IMR-90 (cell line): ENCODE data around the gene ATP1A4. TPM values are rescaled to one million over a fixed set of nuclear protein-coding genes. Genes with fewer than 3 reads are reported as not detected.

ENCODE experiments used
- ATAC-seq: fragments of 200-7000 bp; cut with Tn5 transposase; 2 replicates; pipeline ENCODE4 v1.9.1; 2020; ENCODE audit warnings: low read depth, mild to moderate bottlenecking, moderate library complexity
- BruUV-seq: library from RNA; stranded (reverse); fragments of 400-500 nt; replicated peaks from 2 replicates; lab custom pipeline; 2021; lab: Mats Ljungman, UMichigan
- CTCF ChIA-PET: fragments of 300-600 bp; formaldehyde crosslinking; extraction: SDS; loops from one replicate; lab custom pipeline; 2021; ENCODE audit warnings: antibody characterized with exemption; lab: Yijun Ruan, JAX
- POLR2A ChIA-PET: fragments of 300-600 bp; sonication (Branson Sonifier 250); formaldehyde crosslinking; loops from one replicate; lab custom pipeline; 2022; ENCODE audit warnings: antibody characterized with exemption; ENCODE audit not compliant: unreplicated experiment; lab: Charles Lee
- DNase-seq: peaks from one replicate; pipeline ENCODE4 v3.0.0; 2013
- H2AFZ ChIP-seq: replicated peaks from 2 replicates; pipeline ENCODE3; 2013; ENCODE audit warnings: low read length, mild to moderate bottlenecking; ENCODE audit not compliant: poor library complexity
- H2AK5ac ChIP-seq: 2 replicates; pipeline ENCODE4 v1.6.1; 2013; ENCODE audit warnings: low read depth, low read length, inconsistent platforms
- H2AK9ac ChIP-seq: replicated peaks from 2 replicates; pipeline ENCODE3; 2013; ENCODE audit warnings: mild to moderate bottlenecking, low read depth, low read length, moderate library complexity; ENCODE audit not compliant: poor library complexity
- H2BK120ac ChIP-seq: 2 replicates; pipeline ENCODE4 v1.6.1; 2013; ENCODE audit warnings: low read depth, low read length, inconsistent platforms
- H2BK15ac ChIP-seq: 3 replicates; pipeline ENCODE4 v1.6.1; 2013; ENCODE audit warnings: low read depth, low read length, inconsistent platforms
- H2BK20ac ChIP-seq: 2 replicates; pipeline ENCODE4 v1.6.1; 2013; ENCODE audit warnings: low read depth, mild to moderate bottlenecking, inconsistent platforms, low read length, moderate library complexity
- H2BK5ac ChIP-seq: 2 replicates; pipeline ENCODE4 v1.6.1; 2013; ENCODE audit warnings: mild to moderate bottlenecking, low read depth, low read length, inconsistent platforms; ENCODE audit not compliant: poor library complexity, severe bottlenecking
- H3K14ac ChIP-seq: replicated peaks from 2 replicates; pipeline ENCODE4 v1.6.1; 2013; ENCODE audit warnings: low read depth, low read length, inconsistent platforms
- H3K18ac ChIP-seq: 2 replicates; pipeline ENCODE4 v1.6.1; 2013; ENCODE audit warnings: low read depth, low read length, control low read depth
- H3K23ac ChIP-seq: 2 replicates; pipeline ENCODE4 v1.6.1; 2013; ENCODE audit warnings: low read depth, low read length, inconsistent platforms
- H3K27ac ChIP-seq: 2 replicates; pipeline ENCODE4 v1.5.1; 2013; ENCODE audit warnings: mild to moderate bottlenecking, control low read depth, low read length; ENCODE audit not compliant: insufficient read depth
- H3K27me3 ChIP-seq: 2 replicates; pipeline ENCODE4 v1.6.1; 2013; ENCODE audit warnings: low read length; ENCODE audit not compliant: control insufficient read depth, insufficient read depth
- H3K36me3 ChIP-seq: 2 replicates; pipeline ENCODE4 v1.6.1; 2013; ENCODE audit warnings: low read length, mixed read lengths; ENCODE audit not compliant: control insufficient read depth, insufficient read depth
- H3K4ac ChIP-seq: 2 replicates; pipeline ENCODE4 v1.6.1; 2013; ENCODE audit warnings: low read depth, low read length, inconsistent platforms
- H3K4me1 ChIP-seq: 2 replicates; pipeline ENCODE4 v1.6.1; 2013; ENCODE audit warnings: low read length, mixed read lengths; ENCODE audit not compliant: control insufficient read depth, insufficient read depth
- H3K4me2 ChIP-seq: 2 replicates; pipeline ENCODE4 v1.6.1; 2013; ENCODE audit warnings: low read depth, mild to moderate bottlenecking, control low read depth, low read length, moderate library complexity
- H3K4me3 ChIP-seq: 2 replicates; pipeline ENCODE4 v1.5.1; 2013; ENCODE audit warnings: low read depth, mild to moderate bottlenecking, control low read depth, low read length, moderate library complexity; ENCODE audit not compliant: insufficient read depth
- H3K56ac ChIP-seq: 2 replicates; pipeline ENCODE4 v1.6.1; 2013; ENCODE audit warnings: low read length, inconsistent platforms; ENCODE audit not compliant: insufficient read depth; ENCODE audit errors: extremely low read depth
- H3K79me1 ChIP-seq, 2 experiments: 2 replicates each; pipeline ENCODE4 v1.6.1; 2013; ENCODE audit warnings: low read length in 2 of 2, inconsistent platforms in 1 of 2, low read depth in 1 of 2
- H3K9ac ChIP-seq: 2 replicates; pipeline ENCODE4 v1.6.1; 2013; ENCODE audit warnings: low read depth, low read length, control low read depth
- H3K9me1 ChIP-seq: 2 replicates; pipeline ENCODE4 v1.6.1; 2013; ENCODE audit warnings: low read length, inconsistent platforms; ENCODE audit not compliant: insufficient read depth
- H3K9me3 ChIP-seq: 2 replicates; pipeline ENCODE4 v1.6.1; 2013; ENCODE audit warnings: low read length; ENCODE audit not compliant: control insufficient read depth, insufficient read depth
- H4K20me1 ChIP-seq: 2 replicates; pipeline ENCODE4 v1.6.1; 2013; ENCODE audit warnings: low read length, inconsistent platforms; ENCODE audit not compliant: insufficient read depth
- H4K5ac ChIP-seq: 2 replicates; pipeline ENCODE4 v1.6.1; 2013; ENCODE audit warnings: mild to moderate bottlenecking, low read depth, low read length, control low read depth
- H4K8ac ChIP-seq, 2 experiments: 2 replicates each; pipeline ENCODE4 v1.6.1; 2013; ENCODE audit warnings: low read depth in 2 of 2, low read length in 2 of 2, control low read depth in 1 of 2, inconsistent platforms in 1 of 2
- H4K91ac ChIP-seq: 2 replicates; pipeline ENCODE4 v1.6.1; 2013; ENCODE audit warnings: low read depth, low read length, inconsistent platforms; ENCODE audit not compliant: insufficient read depth
- BHLHE40 ChIP-seq: fragments of 150-350 bp; IDR thresholded peaks from 2 replicates; pipeline ENCODE4 v1.6.1; 2016; ENCODE audit warnings: mild to moderate bottlenecking, low read depth, low read length
- CHD1 ChIP-seq: IDR thresholded peaks from 2 replicates; pipeline ENCODE4 v1.6.1; 2012; ENCODE audit warnings: low read depth, low read length, improper control_type of control experiment
- MAFK ChIP-seq: IDR thresholded peaks from 2 replicates; pipeline ENCODE4 v1.6.1; 2012; ENCODE audit warnings: low read depth, low read length, improper control_type of control experiment
- MAZ ChIP-seq: IDR thresholded peaks from 2 replicates; pipeline ENCODE4 v1.6.1; 2012; ENCODE audit warnings: low read depth, mild to moderate bottlenecking, low read length, improper control_type of control experiment, moderate library complexity, borderline replicate concordance
- MXI1 ChIP-seq: IDR thresholded peaks from 2 replicates; pipeline ENCODE4 v1.6.1; 2012; ENCODE audit warnings: low read depth, mild to moderate bottlenecking, low read length, moderate library complexity, borderline replicate concordance
- RAD21 ChIP-seq: IDR thresholded peaks from 2 replicates; pipeline ENCODE4 v1.6.1; 2012; ENCODE audit warnings: low read length, improper control_type of control experiment
- RCOR1 ChIP-seq: IDR thresholded peaks from 2 replicates; pipeline ENCODE4 v1.6.1; 2012; ENCODE audit warnings: mild to moderate bottlenecking, low read length, improper control_type of control experiment; ENCODE audit not compliant: insufficient replicate concordance
- RFX5 ChIP-seq: IDR thresholded peaks from 2 replicates; pipeline ENCODE4 v1.8.0; 2012; ENCODE audit warnings: low read depth, mild to moderate bottlenecking, low read length, moderate library complexity
- WGBS, 2 experiments: methylation state at CpG; one replicate each; pipeline versions ENCODE4 v1.1.5 to v1.1.7; 2013; ENCODE audit warnings: missing lambda C conversion rate in 2 of 2; ENCODE audit not compliant: insufficient read length in 1 of 2; ENCODE audit errors: extremely low coverage in 2 of 2; 5-methylcytosine and 5-hydroxymethylcytosine counted together
- dilution Hi-C: fragments of 300-500 bp; cut with HindIII; formaldehyde crosslinking; loops from one replicate; pipeline ENCODE4 v1.14.3; 2018; ENCODE audit warnings: low sequenced_read_pairs; ENCODE audit not compliant: unreplicated experiment
- in situ Hi-C: fragments of 300-500 bp; cut with MboI; formaldehyde crosslinking; loops from 3 replicates; pipeline ENCODE4 v1.14.3; 2019; ENCODE audit warnings: low sequenced_read_pairs, inconsistent platforms, mixed read lengths
- intact Hi-C: fragments of 100-400 bp; cut with micrococcal nuclease; formaldehyde crosslinking; loops from 2 replicates; pipeline ENCODE4 v1.10.0; 2022
- polyA plus RNA-seq, 3 experiments: library from polyadenylated mRNA; depleted of rRNA; stranded (reverse); fragments of >200 nt; gene quantifications; 2 replicates each; pipeline ENCODE4 v1.2.3, GENCODE V29; 2012; ENCODE audit warnings: low replicate concordance in 1 of 3
- total RNA-seq: library from RNA; depleted of rRNA; stranded (reverse); fragments of >200 nt; gene quantifications from 2 replicates; pipeline ENCODE4 v1.2.3, GENCODE V29; 2012
- TF ChIP-seq, protein P1 (sequence below): conservative IDR thresholded peaks from 2 replicates; pipeline ENCODE4 v1.5.1; 2012; ENCODE audit warnings: mild to moderate bottlenecking, low read depth, low read length, improper control_type of control experiment

ATP1A4 gene
- total and polyA plus RNA-seq, 2 of the 4 experiments (the other 2 are of a cell fraction), result not detected

DNA sequence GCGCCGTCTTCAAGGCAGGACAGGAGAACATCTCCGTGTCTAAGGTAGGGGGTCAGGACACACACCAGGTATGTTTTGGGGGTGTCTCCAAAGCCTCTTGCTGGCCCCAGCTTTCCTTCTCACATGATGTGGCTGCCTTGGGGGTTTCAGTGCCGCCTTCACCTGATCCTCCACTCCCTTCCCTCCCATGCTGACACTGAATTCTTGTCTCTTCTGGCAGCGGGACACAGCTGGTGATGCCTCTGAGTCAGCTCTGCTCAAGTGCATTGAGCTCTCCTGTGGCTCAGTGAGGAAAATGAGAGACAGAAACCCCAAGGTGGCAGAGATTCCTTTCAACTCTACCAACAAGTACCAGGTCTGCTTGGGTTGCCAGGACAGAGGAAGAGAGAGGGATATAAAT, 22.4 kb upstream of the ATP1A4 start:
- in situ Hi-C loops, result no loop called here
- CTCF ChIA-PET, result interaction anchor here (1.4 kb wide), 1 partner anchor 13 kb away, joined by 3 read pairs; no protein-coding TSS in a partner anchor
- WGBS, 2 experiments, result no CpG with 5 or more reads among the region's 5 CpGs

More for the DNA sequence above, 22.4 kb upstream of the ATP1A4 start:
- H3K9ac ChIP-seq, result no peak overlapping the region
- no peak overlapping the region for H3K56ac ChIP-seq
- TF ChIP-seq MAZ, result no peak
- TF ChIP-seq BHLHE40, result no peak
- TF ChIP-seq CHD1, result no peak
- TF ChIP-seq RAD21, result no peak
- TF ChIP-seq, protein P1, sequence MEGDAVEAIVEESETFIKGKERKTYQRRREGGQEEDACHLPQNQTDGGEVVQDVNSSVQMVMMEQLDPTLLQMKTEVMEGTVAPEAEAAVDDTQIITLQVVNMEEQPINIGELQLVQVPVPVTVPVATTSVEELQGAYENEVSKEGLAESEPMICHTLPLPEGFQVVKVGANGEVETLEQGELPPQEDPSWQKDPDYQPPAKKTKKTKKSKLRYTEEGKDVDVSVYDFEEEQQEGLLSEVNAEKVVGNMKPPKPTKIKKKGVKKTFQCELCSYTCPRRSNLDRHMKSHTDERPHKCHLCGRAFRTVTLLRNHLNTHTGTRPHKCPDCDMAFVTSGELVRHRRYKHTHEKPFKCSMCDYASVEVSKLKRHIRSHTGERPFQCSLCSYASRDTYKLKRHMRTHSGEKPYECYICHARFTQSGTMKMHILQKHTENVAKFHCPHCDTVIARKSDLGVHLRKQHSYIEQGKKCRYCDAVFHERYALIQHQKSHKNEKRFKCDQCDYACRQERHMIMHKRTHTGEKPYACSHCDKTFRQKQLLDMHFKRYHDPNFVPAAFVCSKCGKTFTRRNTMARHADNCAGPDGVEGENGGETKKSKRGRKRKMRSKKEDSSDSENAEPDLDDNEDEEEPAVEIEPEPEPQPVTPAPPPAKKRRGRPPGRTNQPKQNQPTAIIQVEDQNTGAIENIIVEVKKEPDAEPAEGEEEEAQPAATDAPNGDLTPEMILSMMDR, result no peak
- no peak for TF ChIP-seq MXI1
- no peak for TF ChIP-seq RFX5
- TF ChIP-seq MAFK, result no peak
- TF ChIP-seq RCOR1, result no peak
- no peak overlapping the region for H3K4me3 ChIP-seq
- no peak overlapping the region for H3K4me2 ChIP-seq
- ATAC-seq, result no peak
- H3K27me3 ChIP-seq, result peaks cover 18% of the 10 kb centered on the region
- no peak overlapping the region for H4K8ac ChIP-seq
- DNase-seq, result peak; percentile 38
- no peak overlapping the region for H2BK20ac ChIP-seq
- dilution Hi-C loops (no loop called here), intact Hi-C loops (no loop called here)
- H3K9me1 ChIP-seq, result peaks cover 20% of the 10 kb centered on the region
- H2AFZ ChIP-seq, result no peak overlapping the region
- no peak overlapping the region for H2BK5ac ChIP-seq
- BruUV-seq, result no TSS peak
- no peak overlapping the region for H2AK5ac ChIP-seq
- H3K18ac ChIP-seq, result no peak overlapping the region
- H3K9me3 ChIP-seq, result no peaks in the 10 kb centered on the region
- no peak overlapping the region for H2AK9ac ChIP-seq
- peaks cover 13% of the 10 kb centered on the region for H3K4me1 ChIP-seq
- POLR2A ChIA-PET, result no interaction called here
- no peak overlapping the region for H3K23ac ChIP-seq
- no peak overlapping the region for H4K91ac ChIP-seq
- no peak overlapping the region for H4K5ac ChIP-seq
- no peak overlapping the region for H2BK120ac ChIP-seq
- H3K27ac ChIP-seq, result no peak overlapping the region
- H3K4ac ChIP-seq, result no peak overlapping the region
- no peaks in the 10 kb centered on the region for H4K20me1 ChIP-seq
- H3K36me3 ChIP-seq, result no peaks in the 10 kb centered on the region
- H2BK15ac ChIP-seq, result no peak overlapping the region
- no peak overlapping the region for H3K14ac ChIP-seq
- no peaks in the 10 kb centered on the region for H3K79me1 ChIP-seq
